ENCODE data around the gene NTRK1. TPM values are rescaled to one million over a fixed set of nuclear protein-coding genes. Genes with fewer than 3 reads are reported as not detected.

NTRK1 gene
- total and polyA plus RNA-seq, 4 donors: 0.15 to 0.61 (median 0.24) TPM; not detected in 1

DNA sequence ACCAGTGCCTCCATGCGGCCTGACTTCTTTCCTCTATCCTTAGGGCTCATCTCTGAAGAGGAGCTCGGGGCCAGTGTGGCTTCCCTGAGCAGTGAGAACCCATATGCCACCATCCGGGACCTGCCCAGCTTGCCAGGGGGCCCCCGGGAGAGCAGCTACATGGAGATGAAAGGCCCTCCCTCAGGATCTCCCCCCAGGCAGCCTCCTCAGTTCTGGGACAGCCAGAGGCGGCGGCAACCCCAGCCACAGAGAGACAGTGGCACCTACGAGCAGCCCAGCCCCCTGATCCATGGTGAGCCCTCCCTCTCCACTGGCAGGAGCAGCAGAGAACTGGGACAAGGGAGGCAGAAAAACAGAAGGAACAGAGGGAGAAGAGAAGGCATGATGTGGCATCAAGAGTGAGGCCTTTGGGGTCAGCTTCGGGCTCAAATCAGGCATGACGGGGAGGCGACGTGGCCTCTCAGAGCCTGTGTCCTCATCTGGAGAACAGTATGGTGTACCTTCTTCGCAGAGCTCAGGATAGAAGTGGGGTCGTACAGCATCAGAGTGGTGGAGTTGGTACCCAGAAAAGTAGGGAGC, 53.2 kb downstream of the NTRK1 start:
- no peak overlapping the region for H3K27ac ChIP-seq (ENCODE audit: low read depth in 1 of 2, low read length in 1 of 2)
- peak overlapping the region in 1 of 2 donors; percentile 28 for H3K9ac ChIP-seq (ENCODE audit: insufficient read depth in 1 of 2, low read length in 2 of 2)
- DNase-seq (no peak), ATAC-seq (ENCODE audit: insufficient read depth, low FRiP score) (no peak)
- H3K27me3 ChIP-seq (ENCODE audit: control insufficient read depth in 3 of 3, insufficient read depth in 3 of 3, low read length in 2 of 3): peaks cover 0 to 9% (median 0%) of the 10 kb centered on the region in 3 donors
- TF ChIP-seq, protein P1, sequence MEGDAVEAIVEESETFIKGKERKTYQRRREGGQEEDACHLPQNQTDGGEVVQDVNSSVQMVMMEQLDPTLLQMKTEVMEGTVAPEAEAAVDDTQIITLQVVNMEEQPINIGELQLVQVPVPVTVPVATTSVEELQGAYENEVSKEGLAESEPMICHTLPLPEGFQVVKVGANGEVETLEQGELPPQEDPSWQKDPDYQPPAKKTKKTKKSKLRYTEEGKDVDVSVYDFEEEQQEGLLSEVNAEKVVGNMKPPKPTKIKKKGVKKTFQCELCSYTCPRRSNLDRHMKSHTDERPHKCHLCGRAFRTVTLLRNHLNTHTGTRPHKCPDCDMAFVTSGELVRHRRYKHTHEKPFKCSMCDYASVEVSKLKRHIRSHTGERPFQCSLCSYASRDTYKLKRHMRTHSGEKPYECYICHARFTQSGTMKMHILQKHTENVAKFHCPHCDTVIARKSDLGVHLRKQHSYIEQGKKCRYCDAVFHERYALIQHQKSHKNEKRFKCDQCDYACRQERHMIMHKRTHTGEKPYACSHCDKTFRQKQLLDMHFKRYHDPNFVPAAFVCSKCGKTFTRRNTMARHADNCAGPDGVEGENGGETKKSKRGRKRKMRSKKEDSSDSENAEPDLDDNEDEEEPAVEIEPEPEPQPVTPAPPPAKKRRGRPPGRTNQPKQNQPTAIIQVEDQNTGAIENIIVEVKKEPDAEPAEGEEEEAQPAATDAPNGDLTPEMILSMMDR (IDR thresholded peaks at IDR 0.05; ENCODE audit: control extremely low read depth, extremely low read depth): no peak
- 81 to 88% methylated on average over 13 of the region's 13 CpGs for WGBS, 2 donors
- H3K4me1 ChIP-seq (ENCODE audit: control insufficient read depth in 5 of 5, insufficient read depth in 5 of 5, low read length in 5 of 5): peaks cover 0 to 19% (median 9%) of the 10 kb centered on the region in 5 donors
- H3K9me3 ChIP-seq (ENCODE audit: control insufficient read depth in 4 of 4, insufficient read depth in 3 of 4, low read length in 3 of 4): peaks cover 0 to 2% (median 0%) of the 10 kb centered on the region in 4 donors
- H3K36me3 ChIP-seq (ENCODE audit: control insufficient read depth in 4 of 4, insufficient read depth in 4 of 4, low read length in 4 of 4): peaks cover 0 to 34% (median 17%) of the 10 kb centered on the region in 4 donors
- H3K4me3 ChIP-seq: no peak overlapping the region

DNA sequence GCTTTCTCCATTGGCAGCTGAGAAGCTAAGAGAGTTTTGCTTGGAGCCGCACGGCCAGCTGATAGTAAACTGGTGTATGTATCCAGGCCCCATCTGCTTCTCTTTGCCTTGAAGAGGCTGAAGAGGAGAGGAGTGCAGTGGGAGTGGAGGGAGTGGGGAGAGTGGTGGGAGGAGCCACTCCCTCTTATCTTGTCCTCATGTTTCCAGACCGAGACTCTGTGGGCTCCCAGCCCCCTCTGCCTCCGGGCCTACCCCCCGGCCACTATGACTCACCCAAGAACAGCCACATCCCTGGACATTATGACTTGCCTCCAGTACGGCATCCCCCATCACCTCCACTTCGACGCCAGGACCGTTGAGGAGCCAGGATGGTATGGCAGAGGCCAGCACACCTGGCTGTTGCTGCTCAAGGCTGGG, 53.8 kb downstream of the NTRK1 start:
- Histone ChIP-seq H3K9me3 (ENCODE audit: control insufficient read depth in 4 of 4, insufficient read depth in 3 of 4, low read length in 3 of 4) (peaks cover 0 to 2% (median 0%) of the 10 kb centered on the region in 4 donors), H3K4me1 (ENCODE audit: control insufficient read depth in 5 of 5, insufficient read depth in 5 of 5, low read length in 5 of 5) (peaks cover 0 to 19% (median 9%) of the 10 kb centered on the region in 5 donors), H3K27ac (ENCODE audit: low read depth in 1 of 2, low read length in 1 of 2) (no peak overlapping the region), H3K9ac (ENCODE audit: insufficient read depth in 1 of 2, low read length in 2 of 2) (peak overlapping the region in 1 of 2 donors; percentile 28), H3K4me3 (no peak overlapping the region), H3K27me3 (ENCODE audit: control insufficient read depth in 3 of 3, insufficient read depth in 3 of 3, low read length in 2 of 3) (peaks cover 0 to 7% (median 0%) of the 10 kb centered on the region in 3 donors), H3K36me3 (ENCODE audit: control insufficient read depth in 4 of 4, insufficient read depth in 4 of 4, low read length in 4 of 4) (peaks cover 0 to 30% (median 16%) of the 10 kb centered on the region in 4 donors)
- 84 to 86% methylated on average over 9 of the region's 9 CpGs for WGBS, 2 donors
- TF ChIP-seq, protein P1 (IDR thresholded peaks at IDR 0.05; ENCODE audit: control extremely low read depth, extremely low read depth): no peak
- no peak for ATAC-seq (ENCODE audit: insufficient read depth, low FRiP score)
- no peak for DNase-seq

DNA sequence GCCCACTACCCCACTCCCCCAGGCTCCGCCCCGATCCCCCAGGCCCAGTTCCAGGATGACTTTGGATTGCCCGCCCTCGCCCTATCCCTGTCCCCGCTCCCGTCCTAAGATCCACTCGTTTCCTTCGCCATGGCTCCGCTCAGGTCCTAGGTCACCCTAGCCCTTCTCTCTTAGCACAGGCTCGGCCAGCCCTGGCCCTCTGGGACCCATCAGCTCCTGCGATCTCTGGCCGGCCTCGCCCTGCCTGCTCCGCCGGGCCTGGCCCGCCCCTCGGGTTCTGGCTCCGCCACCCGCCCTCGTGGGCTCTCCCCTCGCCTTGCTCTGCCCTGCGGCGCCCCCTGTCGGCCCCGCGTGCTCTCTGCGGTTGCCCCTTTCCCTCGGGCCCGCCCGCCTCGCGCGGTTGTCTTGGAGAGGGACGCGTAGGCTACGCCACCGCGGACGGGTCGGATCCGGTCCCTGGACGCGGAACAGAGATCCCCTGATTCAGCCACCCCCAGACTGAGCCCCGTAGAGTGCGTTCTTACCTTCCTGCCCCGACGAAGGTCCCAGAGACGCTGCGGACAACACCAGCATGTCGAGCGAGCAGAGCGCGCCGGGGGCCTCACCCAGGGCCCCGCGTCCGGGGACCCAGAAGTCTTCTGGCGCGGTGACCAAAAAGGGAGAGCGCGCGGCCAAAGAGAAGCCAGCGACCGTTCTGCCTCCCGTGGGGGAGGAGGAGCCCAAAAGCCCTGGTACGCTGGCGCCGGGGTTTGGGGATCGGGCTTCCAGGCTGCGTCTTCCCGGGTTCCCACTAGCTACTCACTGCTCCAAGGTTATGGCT, 59.8 kb downstream of the NTRK1 start, which contains the start of gene LRRC71:
TSS of gene LRRC71 (plus strand) at position 400 of the 820 bp plus-strand sequence. CDS start at position 572, 172 bp downstream.
- TF ChIP-seq, protein P1 (IDR thresholded peaks at IDR 0.05; ENCODE audit: control extremely low read depth, extremely low read depth): peak; percentile 88
- Histone ChIP-seq H3K36me3 (ENCODE audit: control insufficient read depth in 4 of 4, insufficient read depth in 4 of 4, low read length in 4 of 4) (peaks cover 0 to 10% (median 5%) of the 10 kb centered on the region in 4 donors), H3K9me3 (ENCODE audit: control insufficient read depth in 4 of 4, insufficient read depth in 3 of 4, low read length in 3 of 4) (peaks cover 0 to under 1% (median 0%) of the 10 kb centered on the region in 4 donors), H3K27me3 (ENCODE audit: control insufficient read depth in 3 of 3, insufficient read depth in 3 of 3, low read length in 2 of 3) (peaks cover 0 to 58% (median 45%) of the 10 kb centered on the region in 3 donors), H3K4me1 (ENCODE audit: control insufficient read depth in 5 of 5, insufficient read depth in 5 of 5, low read length in 5 of 5) (peaks cover 0 to 12% (median 10%) of the 10 kb centered on the region in 5 donors), H3K9ac (ENCODE audit: insufficient read depth in 1 of 2, low read length in 2 of 2) (no peak within 1 kb of the TSS), H3K4me3 (no peak within 1 kb of the TSS), H3K27ac (ENCODE audit: low read depth in 1 of 2, low read length in 1 of 2) (no peak within 1 kb of the TSS)
- ATAC-seq (ENCODE audit: insufficient read depth, low FRiP score): peak; percentile 86
- peak; percentile 85 to 89 (median 86) for DNase-seq
- 13% methylated on average over 69 to 71 of the region's 71 CpGs for WGBS, 2 donors

All from lung (tissue), 12 donors.